Muscle of back (tissue), 13 donors: Measurements from ENCODE around the gene PSKH1. TPM values are rescaled to one million over a fixed set of nuclear protein-coding genes. Genes with fewer than 3 reads are reported as not detected.

Experiments used
- DNase-seq, 3 donors: peaks; one replicate each; pipeline versions ENCODE4 v3.0.0 to v3.0.0-alpha.2; 2013
- long read RNA-seq, 9 donors: transcript quantifications; one replicate each; lab custom pipeline, GENCODE V29; 2026
- polyA plus RNA-seq, 10 donors: library from polyadenylated mRNA; unstranded; fragments of 120-200 nt; gene quantifications; one replicate each; pipeline ENCODE4 v1.2.1, GENCODE V29; 2013; ENCODE audit not compliant: insufficient read length in 10 of 10

Gene PSKH1
- polyA plus RNA-seq, result 10 to 100 TPM; 17.1 to 27.5 (median 20.7) TPM
- long read RNA-seq, donor 1, partial matches to known transcripts, result 0 of 3 reads
- long read RNA-seq, donor 1, other reads (novel, unspliced or antisense), result 0 of 3 reads
- long read RNA-seq, donor 2, transcript PSKH1-201 (3 exons, 3,481 nt), result major isoform, 5 of 7 reads
- long read RNA-seq, donor 2, partial matches to known transcripts, result 0 of 7 reads
- long read RNA-seq, donor 2, other reads (novel, unspliced or antisense), result 0 of 7 reads
- long read RNA-seq, donor 3, result 0 reads
- long read RNA-seq, donor 4, partial matches to known transcripts, result 0 of 2 reads
- long read RNA-seq, donor 4, other reads (novel, unspliced or antisense), result 0 of 2 reads
- long read RNA-seq, donor 5, transcript PSKH1-201 (3 exons, 3,481 nt), result major isoform, 7 of 8 reads
- long read RNA-seq, donor 5, partial matches to known transcripts, result 0 of 8 reads
- long read RNA-seq, donor 5, other reads (novel, unspliced or antisense), result 0 of 8 reads
- long read RNA-seq, donor 6, transcript PSKH1-202 (2 exons, 1,509 nt), result major isoform, 5 of 15 reads
- long read RNA-seq, donor 6, partial matches to known transcripts, result 6 of 15 reads
- long read RNA-seq, donor 6, other reads (novel, unspliced or antisense), result 0 of 15 reads
- long read RNA-seq, donor 7, transcript PSKH1-201 (3 exons, 3,481 nt), result major isoform, 6 of 7 reads
- long read RNA-seq, donor 7, partial matches to known transcripts, result 0 of 7 reads
- long read RNA-seq, donor 7, other reads (novel, unspliced or antisense), result 0 of 7 reads
- long read RNA-seq, donor 8, transcript PSKH1-201 (3 exons, 3,481 nt), result major isoform, 6 of 20 reads
- long read RNA-seq, donor 8, partial matches to known transcripts, result 14 of 20 reads
- long read RNA-seq, donor 8, other reads (novel, unspliced or antisense), result 0 of 20 reads
- long read RNA-seq, donor 9, partial matches to known transcripts, result 0 of 1 reads
- long read RNA-seq, donor 9, other reads (novel, unspliced or antisense), result 0 of 1 reads

GRCh38 chr16:67892899-67893742, at the start of gene PSKH1:
Gene PSKH1 (plus strand): TSS chr16:67893254. CDS start chr16:67908750, 15,496 bp downstream.
- DNase-seq, result peak; percentile 95 to 98 (median 97)

- DNase-seq, result no peak
Measured at GRCh38 chr16:67843343-67843765, 49.7 kb upstream of the PSKH1 start.

GRCh38 chr16:67844497-67844896, 48.6 kb upstream of the PSKH1 start:
- no peak for DNase-seq

GRCh38 chr16:67845291-67846062, 47.6 kb upstream of the PSKH1 start:
- DNase-seq, result no peak

GRCh38 chr16:67846063-67846319, 47.1 kb upstream of the PSKH1 start:
- DNase-seq, result no peak

- DNase-seq, result peak; percentile 97 to 99 (median 97)
Measured at GRCh38 chr16:67846320-67847063, 46.6 kb upstream of the PSKH1 start, which contains the start of gene NUTF2. Gene NUTF2 (plus strand): TSS chr16:67846933. CDS start chr16:67865131, 18,198 bp downstream.

GRCh38 chr16:67847064-67847861, 45.8 kb upstream of the PSKH1 start, which contains the start of gene CENPT:
Gene CENPT (minus strand): TSS chr16:67847693. CDS start chr16:67833859, 13,834 bp downstream.
- DNase-seq, result no peak

GRCh38 chr16:67848118-67848517, 44.9 kb upstream of the PSKH1 start:
- DNase-seq, result no peak

GRCh38 chr16:67853670-67854069, 39.4 kb upstream of the PSKH1 start:
- no peak for DNase-seq

GRCh38 chr16:67855789-67856188, 37.3 kb upstream of the PSKH1 start:
- no peak for DNase-seq

- no peak for DNase-seq
Measured at GRCh38 chr16:67856927-67857546, 36.0 kb upstream of the PSKH1 start.

GRCh38 chr16:67857547-67858233, 35.4 kb upstream of the PSKH1 start:
- DNase-seq, result peak; percentile 47 to 65 (median 62)

- DNase-seq, result no peak
Measured at GRCh38 chr16:67858500-67858899, 34.6 kb upstream of the PSKH1 start.

GRCh38 chr16:67860589-67861398, 32.3 kb upstream of the PSKH1 start:
- no peak for DNase-seq

GRCh38 chr16:67861877-67862276, 31.2 kb upstream of the PSKH1 start:
- DNase-seq, result no peak

GRCh38 chr16:67862623-67863583, 30.2 kb upstream of the PSKH1 start:
- peak; percentile 67 to 81 (median 78) for DNase-seq
